ENCODE results near the gene HTRA3.

HTRA3 gene

DNA sequence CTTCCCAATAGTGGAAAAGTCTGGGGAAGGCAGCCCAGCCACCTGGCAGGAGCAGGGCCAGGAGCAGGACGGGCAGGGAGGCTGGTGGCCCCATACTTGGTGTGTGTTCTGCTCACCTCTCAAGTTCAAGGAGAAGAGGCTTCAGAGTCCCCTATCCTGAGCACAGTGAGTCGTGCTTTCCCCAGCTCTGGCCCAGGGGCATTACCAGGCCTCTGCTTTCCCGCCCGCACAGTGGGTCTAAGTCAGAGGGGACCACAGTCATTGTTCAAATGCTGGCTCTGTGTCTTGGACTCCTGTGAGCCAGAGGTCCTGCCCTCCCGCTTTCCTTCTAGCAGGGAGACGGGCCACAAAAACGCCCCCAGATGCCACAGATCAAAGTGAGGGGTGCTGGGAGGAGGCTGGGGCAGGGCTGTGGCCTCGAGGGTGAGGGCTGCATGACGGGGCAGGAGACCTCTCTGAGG, 27.6 kb downstream of the HTRA3 start:
- no peak for DNase-seq

DNA sequence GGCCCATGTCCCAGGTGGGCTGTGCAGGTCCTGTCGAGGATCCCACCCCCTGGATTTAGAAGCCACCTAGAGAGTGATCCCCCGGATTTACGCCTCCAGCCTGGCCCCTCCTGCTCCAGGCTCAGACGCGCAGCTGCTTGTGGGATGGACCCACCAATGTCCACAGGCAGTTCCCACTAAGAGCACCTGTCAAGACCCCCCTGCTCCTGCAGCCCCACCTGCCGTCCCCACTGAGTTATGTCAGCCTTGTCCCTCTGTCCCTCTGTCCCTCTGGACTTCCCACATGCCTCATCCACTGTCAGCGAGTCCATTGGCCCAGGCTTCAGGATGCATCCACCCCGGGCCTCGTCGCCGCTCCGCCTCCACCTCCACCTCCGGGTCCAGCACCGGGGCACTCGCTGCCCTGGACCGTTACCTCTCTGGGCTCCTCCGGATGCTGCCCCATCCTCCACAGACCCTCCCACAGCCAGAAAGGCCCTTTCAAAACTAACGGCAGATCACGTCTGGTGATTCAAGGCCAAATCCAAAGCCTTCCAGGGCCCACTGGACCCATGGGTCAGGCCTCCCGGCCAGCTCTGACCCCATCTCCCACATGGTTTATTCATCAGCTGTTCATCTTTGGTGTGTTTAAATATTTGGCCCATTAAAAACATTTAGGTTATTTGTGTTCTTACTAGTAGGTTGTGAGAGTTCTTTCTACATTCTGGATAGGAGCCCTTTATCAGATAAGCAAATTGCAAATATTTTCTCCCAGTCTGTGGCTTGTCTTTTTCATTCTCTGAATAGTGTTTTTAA, 28.3 kb downstream of the HTRA3 start:
- no peak for DNase-seq

DNA sequence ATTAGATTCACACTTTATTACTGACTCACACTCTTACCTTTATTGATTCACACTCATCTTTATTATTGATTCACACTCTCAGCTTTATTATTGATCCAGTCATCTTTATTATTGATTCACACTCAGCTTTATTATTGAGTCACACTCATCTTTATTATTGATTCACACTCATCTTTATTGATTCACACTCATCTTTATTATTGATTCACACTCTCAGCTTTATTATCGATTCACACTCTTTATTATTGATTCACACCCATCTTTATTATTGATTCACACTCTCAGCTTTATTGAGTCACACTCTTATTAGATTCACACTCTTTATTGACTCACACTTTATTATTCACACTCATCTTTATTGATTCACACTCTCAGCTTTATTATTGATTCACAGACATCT, 31.3 kb downstream of the HTRA3 start:
- DNase-seq, result no peak

DNA sequence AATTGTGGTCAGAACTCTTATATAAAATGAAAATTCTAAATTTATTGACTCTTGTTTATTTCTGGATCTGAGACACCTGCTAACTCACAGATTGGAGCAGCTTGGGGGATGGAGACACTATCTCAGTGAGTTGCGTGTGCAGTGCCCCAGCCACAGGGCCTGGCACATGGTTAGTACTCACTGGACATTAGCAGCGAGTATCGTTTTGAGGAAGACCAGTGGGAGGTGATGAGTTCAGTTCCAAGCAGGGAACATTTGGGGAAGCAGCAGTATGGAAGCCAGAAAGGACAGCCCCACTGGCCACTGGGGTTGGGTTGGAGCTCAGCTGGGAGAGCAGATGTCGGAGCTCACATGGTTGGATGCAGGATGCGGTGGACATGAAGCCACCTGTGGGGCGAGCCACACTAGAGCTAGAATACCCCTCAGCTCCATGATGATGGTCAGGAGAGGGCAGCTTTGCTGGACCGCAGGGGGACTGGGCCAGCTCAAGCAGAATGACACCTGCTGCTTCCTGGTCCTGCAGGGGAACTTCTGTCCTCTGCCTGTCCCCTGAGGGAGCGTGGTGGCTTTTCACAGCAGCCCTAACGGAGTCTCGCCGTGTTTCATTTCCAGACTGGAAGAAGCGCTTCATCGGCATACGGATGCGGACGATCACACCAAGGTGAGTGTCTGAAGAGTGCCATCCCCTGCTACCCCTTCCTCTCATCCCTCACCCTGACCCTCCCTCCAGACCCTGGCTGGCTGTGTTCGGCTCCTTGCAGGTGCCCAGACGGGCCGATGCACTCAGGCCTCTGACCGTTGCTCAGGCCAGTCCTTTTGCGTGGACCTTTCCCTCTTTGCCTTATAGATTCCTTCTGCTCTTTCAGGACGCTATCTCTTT, 32.5 kb downstream of the HTRA3 start:
- no peak for DNase-seq

- no peak for DNase-seq
Observed at GRCh38 chr4:8303081-8303480, 33.5 kb downstream of the HTRA3 start.

- no peak for DNase-seq
Observed at GRCh38 chr4:8303485-8304281, 34.1 kb downstream of the HTRA3 start.

- no peak for DNase-seq
Observed at GRCh38 chr4:8304827-8305695, 35.5 kb downstream of the HTRA3 start.

DNA sequence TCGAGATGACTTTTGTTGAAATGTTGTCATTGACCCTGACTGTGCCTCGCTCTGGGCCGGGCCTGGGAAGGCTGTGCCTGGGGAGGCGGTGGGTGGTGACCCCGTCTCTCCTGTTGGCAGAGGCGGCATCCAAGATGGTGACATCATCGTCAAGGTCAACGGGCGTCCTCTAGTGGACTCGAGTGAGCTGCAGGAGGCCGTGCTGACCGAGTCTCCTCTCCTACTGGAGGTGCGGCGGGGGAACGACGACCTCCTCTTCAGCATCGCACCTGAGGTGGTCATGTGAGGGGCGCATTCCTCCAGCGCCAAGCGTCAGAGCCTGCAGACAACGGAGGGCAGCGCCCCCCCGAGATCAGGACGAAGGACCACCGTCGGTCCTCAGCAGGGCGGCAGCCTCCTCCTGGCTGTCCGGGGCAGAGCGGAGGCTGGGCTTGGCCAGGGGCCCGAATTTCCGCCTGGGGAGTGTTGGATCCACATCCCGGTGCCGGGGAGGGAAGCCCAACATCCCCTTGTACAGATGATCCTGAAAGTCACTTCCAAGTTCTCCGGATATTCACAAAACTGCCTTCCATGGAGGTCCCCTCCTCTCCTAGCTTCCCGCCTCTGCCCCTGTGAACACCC, 36.4 kb downstream of the HTRA3 start:
- no peak for DNase-seq

DNA sequence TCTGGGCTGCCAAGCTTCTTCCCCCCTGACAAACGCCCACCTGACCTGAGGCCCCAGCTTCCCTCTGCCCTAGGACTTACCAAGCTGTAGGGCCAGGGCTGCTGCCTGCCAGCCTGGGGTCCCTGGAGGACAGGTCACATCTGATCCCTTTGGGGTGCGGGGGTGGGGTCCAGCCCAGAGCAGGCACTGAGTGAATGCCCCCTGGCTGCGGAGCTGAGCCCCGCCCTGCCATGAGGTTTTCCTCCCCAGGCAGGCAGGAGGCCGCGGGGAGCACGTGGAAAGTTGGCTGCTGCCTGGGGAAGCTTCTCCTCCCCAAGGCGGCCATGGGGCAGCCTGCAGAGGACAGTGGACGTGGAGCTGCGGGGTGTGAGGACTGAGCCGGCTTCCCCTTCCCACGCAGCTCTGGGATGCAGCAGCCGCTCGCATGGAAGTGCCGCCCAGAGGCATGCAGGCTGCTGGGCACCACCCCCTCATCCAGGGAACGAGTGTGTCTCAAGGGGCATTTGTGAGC, 37.0 kb downstream of the HTRA3 start:
- no peak for DNase-seq

DNA sequence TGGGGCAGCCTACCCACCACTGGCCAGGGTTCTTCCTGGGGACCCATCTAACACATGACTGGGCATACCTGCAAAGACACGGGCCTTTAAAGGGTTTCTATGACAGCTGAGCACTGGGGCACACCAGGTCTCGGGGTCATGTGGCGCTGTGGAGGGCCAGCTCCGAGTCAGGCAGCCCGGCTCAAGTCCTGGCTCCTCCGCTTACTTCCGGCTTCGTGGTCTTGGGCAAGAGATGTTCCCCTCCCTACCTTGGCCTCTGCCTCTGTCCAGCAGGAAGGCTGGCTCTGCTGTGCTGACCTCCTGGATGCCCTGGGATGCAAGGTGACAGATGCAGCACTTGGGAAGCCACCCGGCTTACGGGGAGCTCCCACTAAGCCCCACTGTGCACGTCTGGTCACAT, 37.6 kb downstream of the HTRA3 start:
- DNase-seq, result no peak

- DNase-seq, result no peak
Observed at GRCh38 chr4:8307714-8308113, 38.2 kb downstream of the HTRA3 start.

DNA sequence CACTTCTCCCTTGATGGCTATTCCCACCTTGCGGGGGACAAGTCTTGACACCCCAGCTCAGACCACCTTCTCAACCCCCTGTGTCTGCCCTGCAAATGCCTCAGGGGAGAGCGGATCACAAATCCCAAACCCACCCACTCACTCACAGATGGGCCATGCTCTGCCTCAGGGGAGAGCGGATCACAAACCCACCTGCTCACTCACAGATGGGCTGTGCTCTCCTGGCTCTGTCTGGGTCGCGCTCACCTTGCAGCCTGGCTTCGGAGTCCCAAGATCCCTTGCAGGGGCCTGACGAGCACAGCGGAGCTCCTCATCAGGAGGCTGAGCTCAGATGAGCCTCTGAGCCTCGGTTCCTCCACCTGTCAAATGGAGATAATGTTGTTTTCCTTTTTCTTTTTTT, 38.6 kb downstream of the HTRA3 start:
- no peak for DNase-seq

- no peak for DNase-seq
Observed at GRCh38 chr4:8308856-8309771, 39.6 kb downstream of the HTRA3 start.

DNA sequence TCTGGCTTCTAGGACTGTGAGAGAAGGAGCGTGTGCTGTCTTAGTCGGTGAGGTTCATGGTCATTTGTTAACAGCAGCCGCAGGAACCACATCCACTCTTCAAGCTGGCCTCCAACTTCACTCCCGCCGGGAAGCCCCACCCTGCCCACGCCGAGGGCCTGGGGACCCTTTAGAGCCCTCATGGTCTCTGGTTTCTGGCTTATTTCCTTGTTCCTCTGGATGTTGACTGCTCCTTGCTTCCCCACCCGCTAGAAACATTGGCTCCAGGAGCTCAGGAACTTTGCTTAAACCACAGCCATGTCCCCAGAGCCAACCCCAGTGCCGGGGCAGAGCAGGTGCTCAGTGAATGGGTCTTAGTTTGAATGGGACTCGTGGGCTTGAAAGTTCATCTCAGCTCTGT, 40.8 kb downstream of the HTRA3 start:
- DNase-seq, result no peak

DNA sequence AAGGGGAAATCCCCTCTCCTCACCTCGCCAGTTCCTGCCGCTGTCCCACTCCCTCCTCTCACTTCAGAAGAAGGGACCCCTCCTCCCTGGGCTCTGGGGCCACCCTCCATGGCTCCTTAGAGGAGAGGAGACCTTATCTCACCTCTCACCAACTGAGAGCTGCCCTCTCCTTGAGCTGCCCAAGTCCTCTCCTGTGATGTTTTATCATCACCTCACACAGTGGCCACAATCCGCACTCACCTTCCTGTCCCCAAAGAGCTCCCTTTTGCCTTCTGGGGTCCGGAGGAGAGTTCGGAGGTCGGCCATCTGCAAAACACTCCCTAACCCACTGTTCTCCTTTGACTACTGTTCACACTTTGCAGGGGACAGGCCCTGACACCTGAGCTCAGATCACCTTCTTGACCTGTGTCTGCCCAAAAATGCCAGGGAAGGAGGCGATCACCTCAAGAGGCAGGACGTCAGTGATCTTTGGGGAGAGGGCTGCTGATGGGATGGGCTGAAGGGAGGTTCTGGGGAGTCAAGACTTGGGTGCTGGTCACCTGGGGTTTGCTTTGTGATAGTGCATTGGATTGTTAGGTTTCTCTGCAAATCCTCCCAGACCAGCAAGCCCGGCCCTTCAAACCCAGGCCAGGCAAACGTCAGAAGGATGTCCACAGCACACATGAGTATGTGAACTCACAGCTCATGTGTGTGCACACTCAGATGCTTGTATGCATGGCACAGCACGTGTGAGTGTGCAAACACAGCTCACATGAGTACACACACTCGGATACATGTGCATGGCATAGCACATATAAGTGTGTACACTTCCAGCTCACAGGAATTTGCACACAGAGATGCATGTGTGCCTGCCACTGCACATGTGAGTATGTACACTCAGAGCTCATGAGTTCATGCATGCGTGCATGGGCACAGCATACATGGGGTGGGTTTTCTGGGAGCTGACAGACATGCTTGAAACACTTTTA, 41.8 kb downstream of the HTRA3 start:
- DNase-seq, result no peak

- DNase-seq, result no peak
Observed at GRCh38 chr4:8312069-8312445, 42.5 kb downstream of the HTRA3 start.

DNA sequence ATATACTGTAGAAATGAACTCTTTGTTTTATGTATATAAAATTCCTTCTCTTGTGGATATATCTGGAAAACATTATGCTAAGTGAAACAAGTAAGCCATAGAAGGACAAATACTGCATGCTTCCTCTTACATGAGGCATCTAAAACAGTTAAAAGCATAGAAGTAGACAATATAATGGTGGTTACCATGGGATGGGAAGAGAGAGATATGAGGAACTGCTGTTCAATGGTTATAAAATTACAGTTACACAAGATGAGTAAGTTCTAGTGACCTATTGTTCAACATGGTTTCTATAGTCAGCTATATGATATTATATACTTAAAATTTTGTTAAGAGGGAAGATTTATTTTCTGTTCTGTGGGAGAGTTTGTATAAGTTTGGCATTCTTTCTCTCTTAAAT, 43.4 kb downstream of the HTRA3 start:
- no peak for DNase-seq

DNA sequence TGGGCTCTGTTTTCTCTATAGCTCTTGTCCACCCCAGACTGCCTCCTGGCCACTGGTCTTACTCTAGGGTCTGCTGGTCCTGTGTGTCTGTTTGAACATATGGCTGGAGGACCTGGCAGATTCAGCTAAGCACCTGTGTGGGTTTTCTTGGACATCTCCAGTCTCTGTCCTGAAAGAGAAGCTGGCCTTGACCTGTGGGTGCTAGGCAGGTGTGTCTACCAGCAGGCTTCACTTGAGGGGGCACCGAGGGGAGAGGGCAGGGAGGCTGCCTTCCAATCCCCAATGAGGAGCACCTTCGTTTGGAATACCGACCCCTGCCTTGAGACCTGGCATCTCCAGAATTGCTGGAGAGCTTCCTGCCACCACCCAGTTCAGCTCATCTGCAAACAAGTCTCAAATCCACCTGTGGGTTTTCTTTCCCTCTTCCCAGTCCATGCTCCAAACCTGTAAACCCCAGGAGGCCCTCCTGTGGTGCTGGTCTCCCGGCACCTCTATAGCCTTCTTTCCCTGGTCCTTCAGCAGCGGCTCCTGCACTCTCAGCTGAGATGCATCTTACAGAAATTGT, 45.2 kb downstream of the HTRA3 start:
- DNase-seq, result no peak

Measured in activated CD8-positive, alpha-beta memory T cell treated with anti-CD3 and anti-CD28 coated beads for 24 hours (primary cell).